ENCODE results near the gene USP25.

- TF ChIP-seq, protein P1, sequence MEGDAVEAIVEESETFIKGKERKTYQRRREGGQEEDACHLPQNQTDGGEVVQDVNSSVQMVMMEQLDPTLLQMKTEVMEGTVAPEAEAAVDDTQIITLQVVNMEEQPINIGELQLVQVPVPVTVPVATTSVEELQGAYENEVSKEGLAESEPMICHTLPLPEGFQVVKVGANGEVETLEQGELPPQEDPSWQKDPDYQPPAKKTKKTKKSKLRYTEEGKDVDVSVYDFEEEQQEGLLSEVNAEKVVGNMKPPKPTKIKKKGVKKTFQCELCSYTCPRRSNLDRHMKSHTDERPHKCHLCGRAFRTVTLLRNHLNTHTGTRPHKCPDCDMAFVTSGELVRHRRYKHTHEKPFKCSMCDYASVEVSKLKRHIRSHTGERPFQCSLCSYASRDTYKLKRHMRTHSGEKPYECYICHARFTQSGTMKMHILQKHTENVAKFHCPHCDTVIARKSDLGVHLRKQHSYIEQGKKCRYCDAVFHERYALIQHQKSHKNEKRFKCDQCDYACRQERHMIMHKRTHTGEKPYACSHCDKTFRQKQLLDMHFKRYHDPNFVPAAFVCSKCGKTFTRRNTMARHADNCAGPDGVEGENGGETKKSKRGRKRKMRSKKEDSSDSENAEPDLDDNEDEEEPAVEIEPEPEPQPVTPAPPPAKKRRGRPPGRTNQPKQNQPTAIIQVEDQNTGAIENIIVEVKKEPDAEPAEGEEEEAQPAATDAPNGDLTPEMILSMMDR (IDR thresholded peaks at IDR 0.05): no peak
- TF ChIP-seq SIN3A (IDR thresholded peaks at IDR 0.05; ENCODE audit: borderline replicate concordance, insufficient read depth, low read depth, low read length): no peak
- no peak for TF ChIP-seq POLR2AphosphoS5 (IDR thresholded peaks at IDR 0.05; ENCODE audit: low read depth, low read length)
Measured at GRCh38 chr21:15686506-15686905, 43.3 kb upstream of the USP25 start.

Data from Panc1 (cell line).